GM23338 (cell line): ENCODE measurements around the gene CCIN. TPM values are rescaled to one million over a fixed set of nuclear protein-coding genes. Genes with fewer than 3 reads are reported as not detected.

Source experiments
- ATAC-seq: fragments of 200-7000 bp; cut with Tn5 transposase; 3 replicates; pipeline ENCODE4 v1.9.1; 2020
- DNase-seq: peaks from one replicate; pipeline ENCODE4 v3.0.0-alpha.2; 2015; ENCODE audit warnings: low spot score
- H2AFZ ChIP-seq: fragments of 200-600 bp; sonication (generic); 2 replicates; pipeline ENCODE4 v1.8.0; 2016; ENCODE audit warnings: antibody characterized with exemption, mild to moderate bottlenecking, moderate library complexity
- H3F3A ChIP-seq: fragments of 200-600 bp; sonication (generic); replicated peaks from 2 replicates; pipeline ENCODE4 v1.8.0; 2017; ENCODE audit warnings: antibody characterized with exemption, mixed run types, low read depth
- H3K27ac ChIP-seq: fragments of 200-600 bp; sonication (generic); 2 replicates; pipeline ENCODE4 v1.6.1; 2016; ENCODE audit warnings: low read depth
- H3K27me3 ChIP-seq: fragments of 200-600 bp; sonication (generic); 2 replicates; pipeline ENCODE4 v1.8.0; 2016; ENCODE audit warnings: mild to moderate bottlenecking, mixed run types, moderate library complexity; ENCODE audit not compliant: insufficient read depth
- H3K36me3 ChIP-seq: fragments of 200-600 bp; sonication (generic); 2 replicates; pipeline ENCODE4 v1.8.0; 2016; ENCODE audit warnings: mild to moderate bottlenecking; ENCODE audit not compliant: insufficient read depth
- H3K4me1 ChIP-seq: fragments of 200-600 bp; sonication (generic); 2 replicates; pipeline ENCODE4 v1.8.0; 2016; ENCODE audit warnings: mild to moderate bottlenecking, moderate library complexity; ENCODE audit not compliant: insufficient read depth
- H3K4me2 ChIP-seq: fragments of 200-600 bp; sonication (generic); 2 replicates; pipeline ENCODE4 v1.7.1; 2017; ENCODE audit warnings: mixed run types
- H3K4me3 ChIP-seq: fragments of 200-600 bp; sonication (generic); 2 replicates; pipeline ENCODE4 v1.6.1; 2016; ENCODE audit warnings: mixed run types
- H3K79me2 ChIP-seq: fragments of 200-600 bp; sonication (generic); replicated peaks from 2 replicates; pipeline ENCODE4 v1.8.0; 2017; ENCODE audit warnings: mild to moderate bottlenecking; ENCODE audit not compliant: insufficient read depth
- H3K9me2 ChIP-seq: fragments of 200-600 bp; sonication (generic); 2 replicates; pipeline ENCODE4 v1.8.0; 2017; ENCODE audit not compliant: insufficient read depth
- H4K20me1 ChIP-seq: fragments of 200-600 bp; sonication (generic); replicated peaks from 2 replicates; pipeline ENCODE4 v1.8.0; 2017; ENCODE audit warnings: mild to moderate bottlenecking; ENCODE audit not compliant: insufficient read depth
- H3K27ac Mint-ChIP-seq: 2 replicates; pipeline ENCODE4 v1.8.0; 2020; ENCODE audit warnings: inconsistent platforms, mild to moderate bottlenecking, moderate library complexity, mixed read lengths
- H3K27me3 Mint-ChIP-seq: 3 replicates; pipeline ENCODE4 v1.8.0; 2022; ENCODE audit warnings: low read depth, mild to moderate bottlenecking, moderate library complexity, mixed read lengths, inconsistent platforms; ENCODE audit not compliant: insufficient read depth, poor library complexity
- H3K36me3 Mint-ChIP-seq: 3 replicates; pipeline ENCODE4 v1.8.0; 2021; ENCODE audit warnings: low read depth, mild to moderate bottlenecking, inconsistent platforms, moderate library complexity, mixed read lengths
- H3K4me1 Mint-ChIP-seq: 3 replicates; pipeline ENCODE4 v1.8.0; 2020; ENCODE audit warnings: mild to moderate bottlenecking, inconsistent platforms, mixed read lengths
- H3K4me3 Mint-ChIP-seq: 3 replicates; pipeline ENCODE4 v1.8.0; 2021; ENCODE audit warnings: moderate library complexity, mild to moderate bottlenecking, inconsistent platforms, mixed read lengths
- H3K9me3 Mint-ChIP-seq: 3 replicates; pipeline ENCODE4 v1.8.0; 2020; ENCODE audit warnings: moderate library complexity, mild to moderate bottlenecking, inconsistent platforms, mixed read lengths
- CREB1 ChIP-seq: fragments of 250-450 bp; sonication (Bioruptor Pico); IDR thresholded peaks from 2 replicates; pipeline ENCODE4 v1.5.0; 2020; ENCODE audit warnings: low read depth, mild to moderate bottlenecking, moderate library complexity
- CTCF ChIP-seq, 2 experiments: fragments of 200-600 bp in 1 of 2; sonication (generic) in 1 of 2; conservative IDR thresholded peaks; 2 replicates each; pipeline versions ENCODE4 v1.5.1 to v1.6.1; 2016 to 2017; ENCODE audit warnings: antibody characterized with exemption in 2 of 2, low read depth in 2 of 2, mild to moderate bottlenecking in 2 of 2, moderate library complexity in 1 of 2
- ETS1 ChIP-seq: IDR thresholded peaks from 2 replicates; pipeline ENCODE4 v1.6.1; 2016; ENCODE audit warnings: antibody characterized with exemption
- EZH2 ChIP-seq: fragments of 200-600 bp; sonication (generic); IDR thresholded peaks from one replicate; pipeline ENCODE4 v1.8.0; 2017; ENCODE audit warnings: antibody characterized with exemption, mild to moderate bottlenecking, low read depth; ENCODE audit not compliant: unreplicated experiment
- EZH2phosphoT487 ChIP-seq: fragments of 200-600 bp; sonication (generic); IDR thresholded peaks from one replicate; pipeline ENCODE4 v1.8.1; 2018; ENCODE audit warnings: antibody characterized with exemption; ENCODE audit not compliant: unreplicated experiment
- STAT1 ChIP-seq: IDR thresholded peaks from one replicate; pipeline ENCODE4 v1.6.1; 2016; ENCODE audit warnings: antibody characterized with exemption; ENCODE audit not compliant: unreplicated experiment
- ZNF114 ChIP-seq: fragments of 250-450 bp; sonication (Bioruptor Pico); IDR thresholded peaks from 2 replicates; pipeline ENCODE4 v1.5.0; 2020; ENCODE audit warnings: mild to moderate bottlenecking, moderate library complexity
- ZNF462 ChIP-seq: fragments of 250-450 bp; sonication (Bioruptor Pico); IDR thresholded peaks from 2 replicates; pipeline ENCODE4 v1.5.0; 2020; ENCODE audit warnings: mild to moderate bottlenecking, moderate library complexity
- polyA plus RNA-seq: library from polyadenylated mRNA; unstranded; fragments of >200 nt; fragmentation: Nextera tagmentation; extraction: Ambion mirVana; gene quantifications from 2 replicates; pipeline ENCODE4 v1.2.1, GENCODE V29; 2016
- total RNA-seq: library from RNA; depleted of rRNA; stranded (reverse); fragments of >200 nt; shearing (Covaris generic); gene quantifications from 2 replicates; pipeline ENCODE4 v1.2.3, GENCODE V29; 2014

The CCIN gene
- total and polyA plus RNA-seq, 2 experiments from 2014 or later = 0.14 TPM; not detected in 1

GRCh38 chr9:36214571-36214970, 45.4 kb downstream of the CCIN start:
- no peak overlapping the region for H3K27ac Mint-ChIP-seq
- no peaks in the 10 kb centered on the region for H3K9me2 ChIP-seq
- TF ChIP-seq ZNF114 (no peak), CTCF (conservative IDR thresholded peaks at IDR 0.05; ENCODE audit: low read depth in 2 of 2) (no peak), ETS1 (no peak), EZH2 (no peak), ZNF462 (CRISPR knock-in tag) (no peak), CREB1 (CRISPR knock-in tag) (no peak), EZH2phosphoT487 (no peak), STAT1 (no peak)
- H3K36me3 ChIP-seq = peaks cover 18% of the 10 kb centered on the region
- H3K4me3 Mint-ChIP-seq = no peak overlapping the region
- no peak overlapping the region for H3K4me3 ChIP-seq
- ATAC-seq (no peak), DNase-seq (no peak)
- no peak overlapping the region for H2AFZ ChIP-seq
- peaks cover 53% of the 10 kb centered on the region for H3K36me3 Mint-ChIP-seq
- H3F3A ChIP-seq = 0 out of 2 replicates have a peak, but pooled peaks cover 2% of the 10 kb centered on the region
- H3K27me3 ChIP-seq = no peaks in the 10 kb centered on the region
- peaks cover 11% of the 10 kb centered on the region for H3K27me3 Mint-ChIP-seq
- no peak overlapping the region for H3K4me2 ChIP-seq
- H3K27ac ChIP-seq = no peak overlapping the region
- H3K79me2 ChIP-seq = peaks cover 39% of the 10 kb centered on the region
- no peaks in the 10 kb centered on the region for H3K9me3 Mint-ChIP-seq
- peaks cover 40% of the 10 kb centered on the region for H4K20me1 ChIP-seq
- no peaks in the 10 kb centered on the region for H3K4me1 ChIP-seq
- no peaks in the 10 kb centered on the region for H3K4me1 Mint-ChIP-seq
